HepG2 (cell line): ENCODE results near the gene SPDYE16. TPM values are rescaled to one million over a fixed set of nuclear protein-coding genes. Genes with fewer than 3 reads are reported as not detected.

Experiments used
- GATAD2A ChIP-seq: IDR thresholded peaks from 2 replicates; pipeline ENCODE4 v1.6.1; 2016
- NFATC3 ChIP-seq: sonication (generic); formaldehyde crosslinking; IDR thresholded peaks from 2 replicates; pipeline ENCODE4 v1.5.1; 2020; ENCODE audit warnings: mild to moderate bottlenecking, missing genetic modification reagents
- PHF5A ChIP-seq: IDR thresholded peaks from one replicate; pipeline ENCODE4 v1.6.1; 2018; ENCODE audit warnings: low read depth, missing genetic modification reagents; ENCODE audit not compliant: unreplicated experiment
- TGIF2 ChIP-seq: IDR thresholded peaks from 2 replicates; pipeline ENCODE4 v1.6.1; 2016; ENCODE audit warnings: control low read depth, missing compliant biosample characterization
- ZBTB4 ChIP-seq: sonication (generic); formaldehyde crosslinking; IDR thresholded peaks from 2 replicates; pipeline ENCODE4 v1.4.0; 2020; ENCODE audit warnings: missing genetic modification reagents, mild to moderate bottlenecking, borderline replicate concordance
- ZNF18 ChIP-seq: sonication (generic); formaldehyde crosslinking; IDR thresholded peaks from 2 replicates; pipeline ENCODE4 v1.8.0; 2022; ENCODE audit warnings: mild to moderate bottlenecking, missing genetic modification reagents; ENCODE audit not compliant: insufficient replicate concordance
- ZNF337 ChIP-seq: sonication (generic); formaldehyde crosslinking; IDR thresholded peaks from 2 replicates; pipeline ENCODE4 v1.5.1; 2020; ENCODE audit warnings: missing genetic modification reagents, low read depth, mild to moderate bottlenecking, borderline replicate concordance
- polyA plus RNA-seq, 8 experiments: library from polyadenylated mRNA; depleted of rRNA in 3 of 8; stranded (reverse) in 7 of 8; unstranded in 1 of 8; fragments of >200 nt; fragmentation: Illumina TruSeq in 4 of 8; extraction: Trizol in 4 of 8; gene quantifications; 2 replicates each; pipeline versions ENCODE4 v1.2.1 to v1.2.3, GENCODE V29; 2011 to 2016; ENCODE audit warnings: low read depth in 4 of 8, missing spikeins in 1 of 8, mixed read lengths in 1 of 8; ENCODE audit not compliant: insufficient read depth in 1 of 8
- total RNA-seq, 5 experiments: library from RNA; depleted of rRNA; stranded (reverse); fragments of >200 nt; fragmentation: Illumina TruSeq; extraction: Trizol; gene quantifications; 2 replicates each; pipeline ENCODE4 v1.2.3, GENCODE V29; 2016; ENCODE audit warnings: low read depth in 1 of 5
- TF ChIP-seq, protein P1 (sequence below): sonication (generic); formaldehyde crosslinking; IDR thresholded peaks from 2 replicates; pipeline ENCODE4 v1.4.0; 2020; ENCODE audit warnings: low read depth, missing genetic modification reagents
- TF ChIP-seq, protein P2 (sequence below): sonication (generic); formaldehyde crosslinking; IDR thresholded peaks from 2 replicates; pipeline ENCODE4 v1.8.1; 2022; ENCODE audit warnings: low read depth, mild to moderate bottlenecking, missing genetic modification reagents
- TF ChIP-seq, protein P3 (sequence below): sonication (generic); formaldehyde crosslinking; IDR thresholded peaks from 2 replicates; pipeline ENCODE4 v1.9.0; 2022; ENCODE audit warnings: low read depth, missing genetic modification reagents
- TF ChIP-seq, protein P4 (sequence below): sonication (generic); formaldehyde crosslinking; IDR thresholded peaks from 2 replicates; pipeline ENCODE4 v1.5.1; 2020; ENCODE audit warnings: missing genetic modification reagents, mild to moderate bottlenecking, borderline replicate concordance

Gene SPDYE16
- total and polyA plus RNA-seq, 2 of the 13 experiments (the other 11 are each of a cell fraction or from before 2014, with no cell fraction given), result 0.11 TPM; not detected in 1

GRCh38 chr7:76512941-76513816, 29.9 kb downstream of the SPDYE16 start (continued):
- TF ChIP-seq, protein P1, sequence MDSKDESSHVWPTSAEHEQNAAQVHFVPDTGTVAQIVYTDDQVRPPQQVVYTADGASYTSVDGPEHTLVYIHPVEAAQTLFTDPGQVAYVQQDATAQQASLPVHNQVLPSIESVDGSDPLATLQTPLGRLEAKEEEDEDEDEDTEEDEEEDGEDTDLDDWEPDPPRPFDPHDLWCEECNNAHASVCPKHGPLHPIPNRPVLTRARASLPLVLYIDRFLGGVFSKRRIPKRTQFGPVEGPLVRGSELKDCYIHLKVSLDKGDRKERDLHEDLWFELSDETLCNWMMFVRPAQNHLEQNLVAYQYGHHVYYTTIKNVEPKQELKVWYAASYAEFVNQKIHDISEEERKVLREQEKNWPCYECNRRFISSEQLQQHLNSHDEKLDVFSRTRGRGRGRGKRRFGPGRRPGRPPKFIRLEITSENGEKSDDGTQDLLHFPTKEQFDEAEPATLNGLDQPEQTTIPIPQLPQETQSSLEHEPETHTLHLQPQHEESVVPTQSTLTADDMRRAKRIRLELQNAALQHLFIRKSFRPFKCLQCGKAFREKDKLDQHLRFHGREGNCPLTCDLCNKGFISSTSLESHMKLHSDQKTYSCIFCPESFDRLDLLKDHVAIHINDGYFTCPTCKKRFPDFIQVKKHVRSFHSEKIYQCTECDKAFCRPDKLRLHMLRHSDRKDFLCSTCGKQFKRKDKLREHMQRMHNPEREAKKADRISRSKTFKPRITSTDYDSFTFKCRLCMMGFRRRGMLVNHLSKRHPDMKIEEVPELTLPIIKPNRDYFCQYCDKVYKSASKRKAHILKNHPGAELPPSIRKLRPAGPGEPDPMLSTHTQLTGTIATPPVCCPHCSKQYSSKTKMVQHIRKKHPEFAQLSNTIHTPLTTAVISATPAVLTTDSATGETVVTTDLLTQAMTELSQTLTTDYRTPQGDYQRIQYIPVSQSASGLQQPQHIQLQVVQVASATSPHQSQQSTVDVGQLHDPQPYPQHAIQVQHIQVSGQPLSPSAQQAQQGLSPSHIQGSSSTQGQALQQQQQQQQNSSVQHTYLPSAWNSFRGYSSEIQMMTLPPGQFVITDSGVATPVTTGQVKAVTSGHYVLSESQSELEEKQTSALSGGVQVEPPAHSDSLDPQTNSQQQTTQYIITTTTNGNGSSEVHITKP (CRISPR knock-in tag), result no peak
- TF ChIP-seq ZNF337 (CRISPR knock-in tag) (no peak), ZBTB4 (0 out of 2 replicates have a peak, but pooled peaks have one; percentile 48), TGIF2 (CRISPR knock-in tag) (no peak), GATAD2A (peak; percentile 43; the same call in 1 of the 2 replicates), PHF5A (CRISPR knock-in tag) (no peak), ZNF18 (CRISPR knock-in tag) (no peak), NFATC3 (no peak)
- TF ChIP-seq, protein P2, sequence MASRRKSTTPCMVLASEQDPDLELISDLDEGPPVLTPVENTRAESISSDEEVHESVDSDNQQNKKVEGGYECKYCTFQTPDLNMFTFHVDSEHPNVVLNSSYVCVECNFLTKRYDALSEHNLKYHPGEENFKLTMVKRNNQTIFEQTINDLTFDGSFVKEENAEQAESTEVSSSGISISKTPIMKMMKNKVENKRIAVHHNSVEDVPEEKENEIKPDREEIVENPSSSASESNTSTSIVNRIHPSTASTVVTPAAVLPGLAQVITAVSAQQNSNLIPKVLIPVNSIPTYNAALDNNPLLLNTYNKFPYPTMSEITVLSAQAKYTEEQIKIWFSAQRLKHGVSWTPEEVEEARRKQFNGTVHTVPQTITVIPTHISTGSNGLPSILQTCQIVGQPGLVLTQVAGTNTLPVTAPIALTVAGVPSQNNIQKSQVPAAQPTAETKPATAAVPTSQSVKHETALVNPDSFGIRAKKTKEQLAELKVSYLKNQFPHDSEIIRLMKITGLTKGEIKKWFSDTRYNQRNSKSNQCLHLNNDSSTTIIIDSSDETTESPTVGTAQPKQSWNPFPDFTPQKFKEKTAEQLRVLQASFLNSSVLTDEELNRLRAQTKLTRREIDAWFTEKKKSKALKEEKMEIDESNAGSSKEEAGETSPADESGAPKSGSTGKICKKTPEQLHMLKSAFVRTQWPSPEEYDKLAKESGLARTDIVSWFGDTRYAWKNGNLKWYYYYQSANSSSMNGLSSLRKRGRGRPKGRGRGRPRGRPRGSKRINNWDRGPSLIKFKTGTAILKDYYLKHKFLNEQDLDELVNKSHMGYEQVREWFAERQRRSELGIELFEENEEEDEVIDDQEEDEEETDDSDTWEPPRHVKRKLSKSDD (CRISPR knock-in tag), result no peak
- TF ChIP-seq, protein P3, sequence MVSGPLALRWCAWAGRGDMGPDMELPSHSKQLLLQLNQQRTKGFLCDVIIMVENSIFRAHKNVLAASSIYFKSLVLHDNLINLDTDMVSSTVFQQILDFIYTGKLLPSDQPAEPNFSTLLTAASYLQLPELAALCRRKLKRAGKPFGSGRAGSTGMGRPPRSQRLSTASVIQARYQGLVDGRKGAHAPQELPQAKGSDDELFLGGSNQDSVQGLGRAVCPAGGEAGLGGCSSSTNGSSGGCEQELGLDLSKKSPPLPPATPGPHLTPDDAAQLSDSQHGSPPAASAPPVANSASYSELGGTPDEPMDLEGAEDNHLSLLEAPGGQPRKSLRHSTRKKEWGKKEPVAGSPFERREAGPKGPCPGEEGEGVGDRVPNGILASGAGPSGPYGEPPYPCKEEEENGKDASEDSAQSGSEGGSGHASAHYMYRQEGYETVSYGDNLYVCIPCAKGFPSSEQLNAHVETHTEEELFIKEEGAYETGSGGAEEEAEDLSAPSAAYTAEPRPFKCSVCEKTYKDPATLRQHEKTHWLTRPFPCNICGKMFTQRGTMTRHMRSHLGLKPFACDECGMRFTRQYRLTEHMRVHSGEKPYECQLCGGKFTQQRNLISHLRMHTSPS (CRISPR knock-in tag), result peak; percentile 64; the same call in 1 of the 2 replicates
- TF ChIP-seq, protein P4, sequence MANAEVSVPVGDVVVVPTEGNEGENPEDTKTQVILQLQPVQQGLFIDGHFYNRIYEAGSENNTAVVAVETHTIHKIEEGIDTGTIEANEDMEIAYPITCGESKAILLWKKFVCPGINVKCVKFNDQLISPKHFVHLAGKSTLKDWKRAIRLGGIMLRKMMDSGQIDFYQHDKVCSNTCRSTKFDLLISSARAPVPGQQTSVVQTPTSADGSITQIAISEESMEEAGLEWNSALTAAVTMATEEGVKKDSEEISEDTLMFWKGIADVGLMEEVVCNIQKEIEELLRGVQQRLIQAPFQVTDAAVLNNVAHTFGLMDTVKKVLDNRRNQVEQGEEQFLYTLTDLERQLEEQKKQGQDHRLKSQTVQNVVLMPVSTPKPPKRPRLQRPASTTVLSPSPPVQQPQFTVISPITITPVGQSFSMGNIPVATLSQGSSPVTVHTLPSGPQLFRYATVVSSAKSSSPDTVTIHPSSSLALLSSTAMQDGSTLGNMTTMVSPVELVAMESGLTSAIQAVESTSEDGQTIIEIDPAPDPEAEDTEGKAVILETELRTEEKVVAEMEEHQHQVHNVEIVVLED (CRISPR knock-in tag), result peak; percentile 19; the same call in 1 of the 2 replicates
